ENCODE measurements around the gene KIF26B. TPM values are rescaled to one million over a fixed set of nuclear protein-coding genes. Genes with fewer than 3 reads are reported as not detected.

The KIF26B gene
- total RNA-seq, 4 donors from 2014 or later = 0.20 to 0.79 (median 0.41) TPM; not detected in 1

- H3K4me3 ChIP-seq = no peak overlapping the region
- 66% methylated on average over 7 of the region's 7 CpGs; no CpG with 5 or more reads in 1 of the 2 donors for WGBS, 2 donors (ENCODE audit: low coverage in 1 of 2)
- no peak for DNase-seq
- H3K4me1 ChIP-seq = no peaks in the 10 kb centered on the region
- H3K9me3 ChIP-seq = no peaks in the 10 kb centered on the region
- no peaks in the 10 kb centered on the region for H3K36me3 ChIP-seq
- H3K27ac ChIP-seq = no peak overlapping the region
- intact Hi-C loops (cut with DNase I; ENCODE audit: low total_unique reads) = no loop called here
- no peak for TF ChIP-seq EP300 (IDR thresholded peaks at IDR 0.05; ENCODE audit: low read depth)
- TF ChIP-seq, protein P1, sequence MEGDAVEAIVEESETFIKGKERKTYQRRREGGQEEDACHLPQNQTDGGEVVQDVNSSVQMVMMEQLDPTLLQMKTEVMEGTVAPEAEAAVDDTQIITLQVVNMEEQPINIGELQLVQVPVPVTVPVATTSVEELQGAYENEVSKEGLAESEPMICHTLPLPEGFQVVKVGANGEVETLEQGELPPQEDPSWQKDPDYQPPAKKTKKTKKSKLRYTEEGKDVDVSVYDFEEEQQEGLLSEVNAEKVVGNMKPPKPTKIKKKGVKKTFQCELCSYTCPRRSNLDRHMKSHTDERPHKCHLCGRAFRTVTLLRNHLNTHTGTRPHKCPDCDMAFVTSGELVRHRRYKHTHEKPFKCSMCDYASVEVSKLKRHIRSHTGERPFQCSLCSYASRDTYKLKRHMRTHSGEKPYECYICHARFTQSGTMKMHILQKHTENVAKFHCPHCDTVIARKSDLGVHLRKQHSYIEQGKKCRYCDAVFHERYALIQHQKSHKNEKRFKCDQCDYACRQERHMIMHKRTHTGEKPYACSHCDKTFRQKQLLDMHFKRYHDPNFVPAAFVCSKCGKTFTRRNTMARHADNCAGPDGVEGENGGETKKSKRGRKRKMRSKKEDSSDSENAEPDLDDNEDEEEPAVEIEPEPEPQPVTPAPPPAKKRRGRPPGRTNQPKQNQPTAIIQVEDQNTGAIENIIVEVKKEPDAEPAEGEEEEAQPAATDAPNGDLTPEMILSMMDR (IDR thresholded peaks at IDR 0.05) = no peak
- no peak for TF ChIP-seq POLR2AphosphoS5 (IDR thresholded peaks at IDR 0.05)
- TF ChIP-seq POLR2A (IDR thresholded peaks at IDR 0.05) = no peak
- in situ Hi-C loops (cut with MboI; ENCODE audit: low pct_ligation_motif_present in 1 of 4, low pct_unique_long_range_greater_than_20kb in 1 of 4, low sequenced_read_pairs in 3 of 4) = no loop called here
- H3K27me3 ChIP-seq = no peaks in the 10 kb centered on the region
These were observed 311.5 kb downstream of the KIF26B start for GRCh38 chr1:245466261-245466660.

DNA sequence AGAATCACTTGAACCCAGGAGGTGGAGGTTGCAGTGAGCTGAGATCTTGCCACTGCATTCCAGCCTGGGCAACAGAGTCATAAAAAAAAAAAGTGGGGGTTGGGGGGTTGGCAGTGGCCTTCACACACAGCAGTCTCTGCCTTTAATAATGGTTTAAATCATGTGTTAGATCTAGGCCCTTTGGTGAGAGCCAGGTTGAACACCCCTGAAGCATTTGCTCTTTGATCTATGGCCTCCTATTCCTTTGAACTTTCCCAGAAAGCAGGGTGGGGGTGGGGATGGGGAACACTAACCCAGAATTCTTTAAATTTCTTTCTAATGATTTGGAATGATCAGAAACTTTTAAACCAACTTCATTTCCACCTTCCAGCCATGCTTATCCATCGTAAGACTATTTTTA is 313.0 kb downstream of the KIF26B start:
- H3K9me3 ChIP-seq = no peaks in the 10 kb centered on the region
- WGBS, 2 donors (ENCODE audit: low coverage in 1 of 2) = 87 to 92% methylated on average over 1 of the region's 1 CpG
- no peaks in the 10 kb centered on the region for H3K36me3 ChIP-seq
- intact Hi-C loops (cut with DNase I; ENCODE audit: low total_unique reads) (loop anchor here (1.0 kb wide), 1 partner anchor 49 kb away; no protein-coding TSS in a partner anchor), in situ Hi-C loops (cut with MboI; ENCODE audit: low pct_ligation_motif_present in 1 of 4, low pct_unique_long_range_greater_than_20kb in 1 of 4, low sequenced_read_pairs in 3 of 4) (no loop called here)
- no peak overlapping the region for H3K4me3 ChIP-seq
- TF ChIP-seq POLR2AphosphoS5 (IDR thresholded peaks at IDR 0.05) (no peak), POLR2A (IDR thresholded peaks at IDR 0.05) (no peak), EP300 (IDR thresholded peaks at IDR 0.05; ENCODE audit: low read depth) (no peak)
- TF ChIP-seq, protein P1 (IDR thresholded peaks at IDR 0.05) = no peak
- H3K27ac ChIP-seq = no peak overlapping the region
- H3K4me1 ChIP-seq = no peaks in the 10 kb centered on the region
- DNase-seq = no peak
- H3K27me3 ChIP-seq = no peaks in the 10 kb centered on the region

GRCh38 chr1:245469006-245469405 is 314.2 kb downstream of the KIF26B start:
- intact Hi-C loops (cut with DNase I; ENCODE audit: low total_unique reads) (no loop called here), in situ Hi-C loops (cut with MboI; ENCODE audit: low pct_ligation_motif_present in 1 of 4, low pct_unique_long_range_greater_than_20kb in 1 of 4, low sequenced_read_pairs in 3 of 4) (no loop called here)
- Histone ChIP-seq H3K27me3 (no peaks in the 10 kb centered on the region), H3K9me3 (no peaks in the 10 kb centered on the region), H3K27ac (no peak overlapping the region), H3K4me1 (no peaks in the 10 kb centered on the region), H3K4me3 (no peak overlapping the region), H3K36me3 (no peaks in the 10 kb centered on the region)
- no peak for DNase-seq
- TF ChIP-seq POLR2AphosphoS5 (IDR thresholded peaks at IDR 0.05) = no peak
- TF ChIP-seq, protein P1 (IDR thresholded peaks at IDR 0.05) = no peak
- no peak for TF ChIP-seq POLR2A (IDR thresholded peaks at IDR 0.05)
- TF ChIP-seq EP300 (IDR thresholded peaks at IDR 0.05; ENCODE audit: low read depth) = no peak
- 81 to 83% methylated on average over 2 to 6 of the region's 6 CpGs for WGBS, 2 donors (ENCODE audit: low coverage in 1 of 2)

DNA sequence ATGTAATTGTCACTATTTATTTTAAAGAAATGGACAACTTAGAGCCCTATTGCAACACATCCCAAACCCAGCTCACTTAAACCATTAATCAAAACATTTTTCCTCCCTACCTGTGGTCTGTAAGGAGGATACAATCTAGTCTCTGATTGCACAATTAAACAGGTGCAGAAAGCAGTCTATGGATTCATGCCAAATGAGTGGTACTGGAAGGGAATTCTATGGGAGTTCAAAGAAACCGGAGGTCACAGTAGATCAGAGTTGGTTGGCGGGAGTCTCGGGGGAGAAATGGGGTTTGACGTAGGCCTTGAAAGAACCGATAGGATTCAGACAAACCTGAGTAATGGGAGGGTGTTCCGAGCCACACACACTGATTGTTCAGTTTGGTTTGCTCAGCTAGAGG is 314.9 kb downstream of the KIF26B start:
- DNase-seq = no peak
- Histone ChIP-seq H3K9me3 (no peaks in the 10 kb centered on the region), H3K36me3 (no peaks in the 10 kb centered on the region), H3K27me3 (no peaks in the 10 kb centered on the region), H3K27ac (no peak overlapping the region), H3K4me3 (no peak overlapping the region), H3K4me1 (no peaks in the 10 kb centered on the region)
- in situ Hi-C loops (cut with MboI; ENCODE audit: low pct_ligation_motif_present in 1 of 4, low pct_unique_long_range_greater_than_20kb in 1 of 4, low sequenced_read_pairs in 3 of 4) = no loop called here
- intact Hi-C loops (cut with DNase I; ENCODE audit: low total_unique reads) = no loop called here
- WGBS, 2 donors (ENCODE audit: low coverage in 1 of 2) = 92% methylated on average over 6 of the region's 6 CpGs; no CpG with 5 or more reads in 1 of the 2 donors
- TF ChIP-seq EP300 (IDR thresholded peaks at IDR 0.05; ENCODE audit: low read depth) = no peak
- TF ChIP-seq POLR2AphosphoS5 (IDR thresholded peaks at IDR 0.05) = no peak
- TF ChIP-seq POLR2A (IDR thresholded peaks at IDR 0.05) = no peak
- TF ChIP-seq, protein P1 (IDR thresholded peaks at IDR 0.05) = no peak

All from transverse colon (tissue), 4 donors.